ENCODE results near the gene UTS2R.

Gene UTS2R

GRCh38 chr17:82371333-82372248, at the start of gene UTS2R:
Gene UTS2R, plus strand, starts transcription at chr17:82371765. Its CDS starts 2,560 bp downstream, at chr17:82374325.
- no peak for DNase-seq

- DNase-seq = no peak
Measured at GRCh38 chr17:82321947-82322466, 49.6 kb upstream of the UTS2R start.

DNA sequence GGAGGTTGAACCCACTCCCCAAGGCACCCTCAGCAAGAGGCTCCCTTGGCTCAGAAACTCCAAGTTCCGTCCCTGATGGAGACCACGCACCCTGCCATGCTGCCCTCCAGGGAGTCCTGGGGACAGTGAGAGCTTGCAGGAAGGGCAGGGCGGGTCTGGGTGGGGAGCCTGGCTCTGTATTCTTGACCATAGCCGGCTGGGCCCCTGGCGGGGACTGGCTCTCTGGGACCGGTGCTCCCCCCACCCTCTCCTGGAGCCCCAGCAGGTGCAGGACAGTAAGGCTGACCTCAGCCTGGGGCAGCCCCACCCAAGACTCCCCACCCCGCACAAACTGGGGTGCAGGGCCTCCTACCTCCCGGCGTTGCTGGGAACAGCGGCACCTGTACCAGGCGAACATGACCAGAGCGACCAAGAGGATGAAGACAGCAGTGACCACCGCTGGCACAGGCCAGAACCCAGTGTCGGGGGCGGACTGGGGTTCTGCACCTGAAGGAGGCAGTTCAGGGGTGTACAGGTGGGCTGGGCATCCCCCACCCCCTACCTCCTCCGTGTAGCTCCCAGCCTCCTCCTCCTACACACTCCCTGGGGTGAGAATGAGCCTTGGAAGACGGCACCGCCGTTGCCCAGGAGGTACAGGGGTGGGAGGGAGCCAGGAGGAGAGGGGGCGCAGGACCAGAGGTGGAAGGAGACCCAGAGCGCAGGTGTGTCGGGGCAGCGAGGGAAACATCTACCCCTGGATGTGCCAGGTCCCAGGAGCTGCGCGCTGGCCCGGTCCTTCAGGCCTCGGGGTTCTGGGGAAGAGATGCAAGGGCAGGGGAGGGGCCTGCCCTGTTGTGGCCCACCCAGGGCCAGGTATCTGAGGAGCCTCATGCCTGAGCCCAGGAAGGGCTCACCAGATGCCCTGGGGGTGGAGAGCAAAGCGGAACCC, 48.8 kb upstream of the UTS2R start:
- no peak for DNase-seq

DNA sequence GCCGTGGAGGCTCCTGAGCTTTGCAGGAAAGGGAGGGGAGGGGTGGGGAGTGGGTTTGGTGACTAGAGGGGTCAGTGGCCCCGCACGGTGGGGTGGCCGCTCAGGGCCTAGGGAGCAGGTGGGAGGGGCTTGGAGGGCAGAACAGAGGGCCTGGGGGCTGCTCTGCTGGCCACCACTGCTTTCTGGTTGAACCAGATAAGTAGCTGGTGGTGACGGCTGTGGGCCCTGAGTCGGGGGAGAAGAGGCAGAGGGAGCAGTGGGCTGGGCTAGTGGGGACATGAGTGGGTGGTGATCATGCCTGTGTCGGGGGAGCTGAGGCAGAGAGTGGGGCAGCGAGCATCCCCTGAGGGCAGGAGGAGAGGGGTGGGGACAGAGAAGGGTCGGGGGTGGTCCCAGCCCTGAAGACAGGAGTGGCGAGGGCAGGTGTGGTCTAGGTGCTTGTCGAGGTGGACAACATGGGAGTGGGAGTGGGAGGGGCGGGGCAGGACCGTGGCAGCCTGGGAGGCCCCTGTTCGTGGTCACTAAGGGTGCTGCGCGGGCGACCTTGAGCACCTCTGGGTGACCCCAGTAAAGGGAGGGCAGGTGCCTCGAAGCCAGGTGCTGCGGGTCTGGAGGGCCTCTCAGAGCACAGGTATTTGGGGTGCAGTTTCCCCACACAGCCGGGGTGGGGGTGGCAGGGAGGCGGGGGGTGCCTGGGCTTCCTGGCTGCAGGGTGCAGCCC, 47.9 kb upstream of the UTS2R start:
- no peak for DNase-seq

DNA sequence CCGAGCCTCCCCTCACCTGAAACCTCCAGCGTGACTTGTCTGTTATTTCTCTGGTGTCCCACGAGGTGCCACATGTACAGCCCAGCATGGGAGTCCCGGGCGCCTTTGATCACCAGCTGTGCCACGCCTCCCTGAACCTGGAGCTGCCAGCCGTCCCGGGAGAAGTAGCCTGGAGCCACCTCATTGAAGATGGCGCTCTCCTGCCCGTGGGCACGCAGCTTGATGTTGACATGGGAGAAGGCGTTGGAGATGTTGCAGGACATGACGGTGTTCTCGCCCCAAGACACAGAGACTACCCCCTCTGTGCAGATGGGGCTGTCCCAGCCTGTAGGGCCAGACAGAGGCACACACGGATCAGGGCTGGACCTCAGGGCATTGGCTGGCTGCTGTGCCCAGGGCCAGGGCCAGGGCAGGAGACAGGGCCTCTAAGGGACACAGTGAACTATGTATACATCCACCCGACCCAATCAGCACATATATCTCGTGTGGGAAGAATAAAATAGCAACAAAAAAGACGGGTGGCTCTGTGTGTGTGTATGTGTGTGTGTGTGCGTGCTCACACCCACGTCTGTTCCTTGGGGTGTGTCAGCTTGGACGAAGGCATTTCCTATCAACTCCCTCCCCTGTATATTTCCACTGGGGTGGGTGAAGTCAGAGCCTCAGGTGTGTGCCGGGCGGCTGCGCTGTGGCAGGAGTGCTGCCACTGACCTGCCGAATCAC, 46.8 kb upstream of the UTS2R start:
- DNase-seq = no peak

DNA sequence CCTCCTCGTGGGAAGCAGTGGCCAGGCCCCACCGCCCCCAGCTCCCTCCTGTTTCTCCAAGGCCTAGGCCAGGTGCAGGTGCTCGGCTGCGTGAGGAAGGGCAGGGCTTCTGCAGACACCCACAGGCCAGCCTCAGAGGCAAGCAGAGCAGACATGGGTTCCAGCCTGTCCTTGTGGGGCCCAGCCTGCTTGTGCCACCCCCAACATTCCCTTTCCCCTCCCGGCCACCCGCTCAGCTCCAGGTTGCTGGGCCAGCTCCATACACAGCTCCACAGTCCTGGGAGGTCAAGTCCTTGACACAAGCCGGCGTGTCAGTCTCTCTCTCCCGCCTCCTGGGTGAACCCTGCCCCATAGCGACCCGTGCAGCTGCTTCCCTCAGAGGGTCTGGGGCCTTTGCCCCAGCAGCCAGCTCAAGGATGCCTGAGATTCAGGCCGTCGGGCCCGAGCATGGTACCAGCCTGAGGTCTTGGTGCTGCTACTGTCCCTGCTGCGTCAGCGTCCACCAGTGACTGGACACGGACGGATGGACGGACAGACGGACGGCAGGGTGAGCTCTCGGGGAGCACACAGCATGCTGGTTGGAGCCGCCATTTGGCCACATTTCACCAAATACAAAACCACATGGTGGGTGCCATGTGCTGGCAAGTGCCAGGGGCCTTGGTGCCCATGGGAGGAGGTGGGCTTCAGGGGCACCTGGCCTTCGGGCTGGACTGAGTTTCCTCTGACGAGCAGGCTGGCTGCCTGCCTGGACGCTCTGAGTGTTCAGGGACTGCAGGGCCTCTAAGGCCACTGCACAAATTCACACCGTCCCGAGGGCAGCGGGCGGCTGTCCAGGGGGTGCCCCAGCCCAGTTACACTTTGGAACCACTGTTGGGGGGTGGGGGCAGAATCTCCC, 46.0 kb upstream of the UTS2R start:
- DNase-seq = no peak

- no peak for DNase-seq
Measured at GRCh38 chr17:82327289-82327688, 44.3 kb upstream of the UTS2R start.

GRCh38 chr17:82327757-82328140, 43.8 kb upstream of the UTS2R start:
- no peak for DNase-seq

DNA sequence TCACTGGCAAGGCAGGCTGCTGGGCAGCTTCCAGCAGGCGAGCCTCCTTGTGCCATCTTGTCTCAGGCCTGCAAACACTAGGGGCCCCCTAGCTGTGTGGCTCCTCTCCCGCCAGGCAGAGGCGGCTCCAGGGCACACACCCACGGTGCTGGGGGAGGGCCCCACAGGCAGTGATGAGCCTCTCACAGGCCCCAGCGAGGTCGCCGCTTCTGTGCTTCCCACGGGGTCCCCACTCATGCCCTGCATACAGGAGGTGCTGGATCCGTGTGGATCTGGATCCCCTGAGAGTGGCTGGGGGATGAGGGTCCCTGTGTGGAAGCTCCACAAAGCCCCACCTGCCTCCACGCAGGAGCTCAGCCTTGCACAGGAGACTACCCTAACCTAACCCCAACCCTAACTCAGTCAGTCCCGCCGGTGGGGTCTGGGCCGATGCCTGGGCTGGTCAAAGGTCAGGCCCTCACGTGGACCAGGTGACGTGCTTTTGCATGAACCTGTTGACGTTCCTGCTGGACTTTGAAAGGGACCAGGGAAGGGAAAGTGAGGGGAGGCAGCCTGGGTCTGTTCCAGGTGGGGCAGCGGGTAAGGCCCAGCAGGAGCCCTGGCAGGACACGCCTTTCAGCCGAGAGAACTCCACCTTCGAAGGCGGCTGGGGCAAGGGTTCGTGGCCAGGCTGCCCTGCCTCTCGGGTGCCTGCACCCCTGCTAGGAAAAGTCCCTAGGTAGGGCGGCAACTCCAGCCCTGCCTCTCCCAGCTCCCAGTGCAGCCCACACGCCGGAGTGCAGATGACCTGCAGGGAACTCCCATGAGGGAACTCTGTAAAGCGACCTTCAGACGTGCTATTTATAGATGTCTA, 43.2 kb upstream of the UTS2R start:
- DNase-seq = no peak

GRCh38 chr17:82328994-82329507, 42.5 kb upstream of the UTS2R start:
- no peak for DNase-seq

GRCh38 chr17:82329683-82330321, 41.8 kb upstream of the UTS2R start:
- no peak for DNase-seq

- no peak for DNase-seq
Measured at GRCh38 chr17:82330322-82331239, 41.0 kb upstream of the UTS2R start.

DNA sequence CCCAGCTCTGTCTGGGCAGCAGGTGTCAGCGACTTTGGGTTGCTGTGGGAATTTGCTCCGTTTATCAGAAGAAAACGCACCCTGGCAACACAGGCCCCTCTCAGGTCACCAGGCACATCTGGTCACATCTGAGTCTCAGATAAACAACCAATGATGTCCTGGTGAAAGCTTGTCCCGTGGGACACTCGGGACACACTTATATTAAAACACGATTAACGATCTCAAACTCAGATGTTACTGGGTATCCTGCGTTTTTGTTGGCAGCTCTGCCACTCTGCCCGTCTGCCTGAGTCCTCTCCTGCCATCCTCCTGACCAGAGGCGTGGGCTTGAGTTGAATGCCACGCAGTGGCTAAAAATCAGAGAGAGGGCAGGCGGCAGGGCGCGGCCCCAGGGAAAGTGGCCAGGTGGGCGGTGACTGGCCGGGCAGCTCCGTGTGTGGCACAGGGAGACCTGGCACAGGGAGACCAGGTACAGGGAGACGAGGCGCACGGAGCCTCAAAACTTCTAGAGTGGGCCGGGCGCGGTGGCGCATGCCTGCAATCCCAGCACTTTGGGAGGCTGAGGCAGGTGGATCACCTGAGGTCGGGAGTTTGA, 40.1 kb upstream of the UTS2R start:
- no peak for DNase-seq

- DNase-seq = no peak
Measured at GRCh38 chr17:82332669-82333278, 38.8 kb upstream of the UTS2R start.

DNA sequence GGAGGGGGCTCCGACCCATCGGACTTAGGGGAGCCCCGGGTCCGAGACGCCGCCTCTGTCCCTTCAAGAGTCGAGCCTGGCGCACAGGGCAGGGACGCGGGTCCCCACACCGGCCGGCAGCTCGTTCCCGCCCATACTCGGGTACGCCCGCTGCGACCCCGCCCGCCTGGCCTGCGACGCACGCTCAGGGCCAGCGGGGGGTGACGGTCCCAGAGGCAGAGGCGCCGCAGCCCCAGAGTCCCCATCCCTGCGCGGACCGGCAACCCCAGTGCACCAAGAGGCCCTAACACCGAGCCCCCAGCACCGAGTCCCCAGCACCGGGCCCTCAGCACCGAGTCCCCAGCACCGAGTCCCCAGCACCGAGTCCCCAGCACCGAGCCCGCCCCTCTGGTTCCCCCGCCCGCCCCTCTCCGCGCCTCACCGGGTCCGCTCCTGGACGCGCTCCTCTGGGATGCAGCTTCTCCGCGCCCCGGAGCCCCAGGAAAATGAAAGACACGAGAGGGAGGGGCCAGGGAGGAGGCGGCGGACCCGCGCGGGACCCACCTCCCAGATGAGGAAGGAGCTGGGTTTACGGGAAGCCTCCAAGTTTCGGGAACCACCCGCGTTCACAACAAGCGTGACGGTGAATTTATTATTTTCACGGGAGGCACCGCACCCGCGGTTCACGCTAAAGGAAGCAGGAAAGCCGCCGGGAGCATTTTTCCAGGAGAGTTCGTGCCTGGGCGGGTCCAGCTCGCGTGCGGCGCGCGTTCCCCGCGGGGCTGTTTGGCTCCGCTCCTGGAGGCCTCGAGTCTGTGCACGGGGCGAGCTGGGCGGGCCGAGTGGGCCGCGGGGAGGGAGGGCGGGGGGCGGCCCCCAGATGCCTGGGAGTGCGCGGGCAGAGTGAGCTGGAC, 38.0 kb upstream of the UTS2R start, which contains the start of gene SECTM1:
SECTM1 (minus strand) TSS at position 488 of the 893 bp plus-strand sequence. CDS start 6,526 bp downstream, outside the sequence.
- DNase-seq = no peak

DNA sequence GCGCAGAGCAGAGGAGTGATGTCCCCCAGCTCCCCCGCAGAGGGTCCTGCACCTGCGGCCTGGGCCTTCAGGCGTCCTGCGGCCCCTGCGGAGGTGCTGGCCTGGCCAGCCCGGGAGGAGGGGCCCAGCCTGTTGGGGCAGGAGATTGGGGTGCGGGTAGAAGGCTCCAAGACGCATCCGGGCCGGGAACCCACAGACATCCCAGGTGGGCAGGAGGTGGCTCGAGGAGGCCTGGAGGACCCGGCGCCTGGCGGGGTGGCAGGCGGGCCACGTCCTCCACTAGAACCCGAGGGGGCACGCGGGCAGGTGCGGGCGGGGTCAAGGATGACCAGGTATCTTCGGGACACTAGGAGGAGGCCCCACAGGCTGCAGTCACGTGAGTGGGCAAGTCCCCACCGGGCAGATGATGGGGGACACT, 37.4 kb upstream of the UTS2R start:
- no peak for DNase-seq
